AG09319 (cell line): Measurements from ENCODE around the gene SLC45A2.

ENCODE experiments used
- DNase-seq: peaks from one replicate; pipeline ENCODE4 v3.0.0-alpha.2; 2010; ENCODE audit warnings: low read depth; ENCODE audit errors: extremely low read depth
- TF ChIP-seq, protein P1 (sequence below): IDR thresholded peaks from 2 replicates; pipeline ENCODE4 v1.5.1; 2011; ENCODE audit warnings: low read depth, mild to moderate bottlenecking, inconsistent platforms, low read length, moderate library complexity

SLC45A2 gene

DNA sequence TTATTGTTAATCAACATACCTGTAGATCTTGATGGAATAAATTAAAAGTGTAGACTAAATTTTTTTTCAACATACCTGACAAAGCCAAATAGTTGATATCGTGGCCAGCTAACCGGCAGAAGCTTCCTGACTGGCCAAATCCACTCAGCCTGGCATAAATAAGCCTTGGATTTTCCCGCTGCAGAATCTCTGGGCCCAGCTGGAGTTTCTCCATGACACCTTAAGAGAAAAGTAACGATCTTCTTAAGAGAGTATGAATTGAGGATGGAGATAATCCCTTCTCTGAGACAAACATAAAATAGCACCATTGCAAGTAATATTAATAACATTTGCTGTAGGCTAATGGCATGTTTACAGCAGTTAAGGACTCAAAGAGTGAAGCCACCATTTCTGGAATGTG, 21.2 kb upstream of the SLC45A2 start:
- no peak for DNase-seq
- TF ChIP-seq, protein P1, sequence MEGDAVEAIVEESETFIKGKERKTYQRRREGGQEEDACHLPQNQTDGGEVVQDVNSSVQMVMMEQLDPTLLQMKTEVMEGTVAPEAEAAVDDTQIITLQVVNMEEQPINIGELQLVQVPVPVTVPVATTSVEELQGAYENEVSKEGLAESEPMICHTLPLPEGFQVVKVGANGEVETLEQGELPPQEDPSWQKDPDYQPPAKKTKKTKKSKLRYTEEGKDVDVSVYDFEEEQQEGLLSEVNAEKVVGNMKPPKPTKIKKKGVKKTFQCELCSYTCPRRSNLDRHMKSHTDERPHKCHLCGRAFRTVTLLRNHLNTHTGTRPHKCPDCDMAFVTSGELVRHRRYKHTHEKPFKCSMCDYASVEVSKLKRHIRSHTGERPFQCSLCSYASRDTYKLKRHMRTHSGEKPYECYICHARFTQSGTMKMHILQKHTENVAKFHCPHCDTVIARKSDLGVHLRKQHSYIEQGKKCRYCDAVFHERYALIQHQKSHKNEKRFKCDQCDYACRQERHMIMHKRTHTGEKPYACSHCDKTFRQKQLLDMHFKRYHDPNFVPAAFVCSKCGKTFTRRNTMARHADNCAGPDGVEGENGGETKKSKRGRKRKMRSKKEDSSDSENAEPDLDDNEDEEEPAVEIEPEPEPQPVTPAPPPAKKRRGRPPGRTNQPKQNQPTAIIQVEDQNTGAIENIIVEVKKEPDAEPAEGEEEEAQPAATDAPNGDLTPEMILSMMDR = no peak

DNA sequence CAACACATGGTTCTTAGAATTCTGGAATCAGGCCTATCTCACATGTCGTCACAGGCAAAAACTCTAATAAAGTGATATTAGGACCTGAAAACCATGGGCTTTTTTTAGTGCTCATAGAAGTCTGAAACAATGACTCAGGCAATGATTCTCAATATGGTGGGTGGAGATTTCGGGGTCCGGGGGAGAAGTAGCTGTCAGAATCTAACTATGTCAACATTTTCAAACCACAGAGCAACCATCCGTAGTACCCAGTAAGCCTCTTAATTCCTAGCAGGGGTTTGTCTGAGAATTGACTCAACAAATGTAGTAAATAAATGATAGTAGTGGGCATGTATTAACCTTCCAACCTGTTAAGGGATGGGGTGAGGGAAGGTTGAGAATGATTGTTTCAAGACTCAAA, 20.7 kb upstream of the SLC45A2 start:
- DNase-seq = no peak
- TF ChIP-seq, protein P1 = no peak

DNA sequence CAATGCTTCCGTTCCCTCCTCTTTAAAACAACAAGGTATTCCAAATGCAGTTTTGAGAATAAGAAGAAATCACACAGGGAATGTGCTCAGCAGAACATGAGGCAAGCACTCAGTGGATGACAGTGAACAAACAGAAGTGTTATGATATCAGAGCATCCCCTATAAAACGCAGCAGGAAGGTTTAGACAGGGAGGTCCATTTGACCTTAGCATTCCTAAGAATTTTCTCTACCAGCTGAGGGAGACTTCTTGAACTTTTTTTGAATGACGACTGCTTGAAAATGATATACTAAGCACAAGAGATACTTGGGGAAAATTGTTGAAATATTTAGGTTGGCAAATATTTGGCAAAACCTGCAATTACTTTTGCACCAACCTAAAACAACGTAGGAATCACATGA, 19.4 kb upstream of the SLC45A2 start:
- TF ChIP-seq, protein P1 = no peak
- no peak for DNase-seq

DNA sequence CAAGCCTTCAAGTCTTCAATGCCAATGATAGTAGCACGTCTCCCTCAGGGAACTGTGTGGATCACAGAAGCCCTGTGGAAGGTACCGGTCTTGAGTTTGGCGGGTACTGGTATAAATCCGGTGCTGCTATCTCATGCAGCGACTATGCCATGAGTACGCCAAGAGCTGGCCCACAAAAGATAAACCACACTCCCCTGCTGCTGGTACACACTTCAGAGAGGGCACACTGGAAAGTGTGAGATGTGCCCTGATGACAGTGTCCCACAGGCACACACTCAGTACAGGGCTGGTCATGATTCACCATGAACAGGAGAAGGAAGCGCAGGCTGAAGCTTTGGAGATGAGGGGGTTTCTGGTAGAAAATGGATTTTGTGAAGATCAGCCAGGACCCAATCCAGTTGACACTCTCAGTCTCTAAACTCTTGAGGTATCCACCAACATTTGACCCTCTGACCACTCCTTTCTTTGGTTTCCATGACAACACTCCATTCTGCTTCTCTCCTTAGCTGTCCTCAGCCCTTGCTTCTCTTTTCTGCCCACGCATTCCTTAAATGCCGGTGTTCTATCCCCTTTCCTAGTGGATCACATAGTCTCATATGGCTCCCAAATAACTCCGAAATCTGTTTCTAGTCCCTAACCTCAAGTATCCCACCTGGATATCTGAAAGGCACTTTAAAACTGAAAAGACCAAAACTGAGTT, 18.3 kb upstream of the SLC45A2 start:
- DNase-seq = no peak
- TF ChIP-seq, protein P1 = no peak

DNA sequence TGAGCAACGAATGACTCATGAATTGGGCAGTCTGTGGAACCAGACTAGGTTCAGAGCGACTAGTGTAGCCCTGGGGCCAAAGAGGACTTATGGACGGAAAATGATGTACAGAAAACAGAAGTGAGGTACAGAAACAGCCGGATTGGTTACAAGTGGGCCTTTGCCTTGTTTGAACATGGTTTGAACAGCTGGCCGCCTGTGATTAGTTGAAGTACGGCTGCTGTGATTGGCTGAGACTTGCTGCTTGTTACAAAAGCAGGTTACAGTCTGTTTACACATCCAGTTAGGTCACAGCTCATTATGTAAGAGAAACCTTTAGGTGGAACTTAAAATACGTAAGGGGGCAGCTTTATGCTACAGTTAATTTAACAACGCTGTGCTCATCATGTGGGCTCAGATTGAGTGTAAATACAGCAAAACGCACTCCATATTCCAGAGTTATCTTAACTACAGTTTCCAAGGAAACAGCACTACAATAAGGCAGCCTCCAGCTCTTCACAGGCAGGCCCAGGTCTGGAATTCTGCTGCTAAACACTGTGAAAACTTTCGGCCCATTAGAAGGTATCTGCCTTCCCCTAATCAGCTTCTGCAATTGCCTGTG, 16.8 kb upstream of the SLC45A2 start:
- TF ChIP-seq, protein P1 = no peak
- DNase-seq = no peak

DNA sequence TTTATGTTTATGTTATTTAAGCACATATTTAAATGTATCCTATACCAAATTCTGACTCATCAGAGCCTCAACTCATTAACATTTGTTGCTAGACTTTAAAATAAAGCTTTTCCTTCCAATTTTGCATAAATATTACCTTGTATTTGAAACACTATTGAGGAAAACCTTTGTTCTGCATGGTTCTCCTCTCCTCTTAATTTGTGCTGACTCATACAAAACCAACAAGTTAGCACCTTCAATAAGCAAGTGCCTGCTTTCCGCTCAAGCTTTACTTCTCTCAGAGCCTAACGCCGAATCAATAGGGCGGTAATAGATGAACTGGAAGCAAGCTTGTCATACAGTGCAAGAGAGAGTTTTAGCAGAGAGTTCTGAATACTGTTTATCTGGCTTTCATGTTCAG, 15.5 kb upstream of the SLC45A2 start:
- TF ChIP-seq, protein P1 = no peak
- DNase-seq = no peak

DNA sequence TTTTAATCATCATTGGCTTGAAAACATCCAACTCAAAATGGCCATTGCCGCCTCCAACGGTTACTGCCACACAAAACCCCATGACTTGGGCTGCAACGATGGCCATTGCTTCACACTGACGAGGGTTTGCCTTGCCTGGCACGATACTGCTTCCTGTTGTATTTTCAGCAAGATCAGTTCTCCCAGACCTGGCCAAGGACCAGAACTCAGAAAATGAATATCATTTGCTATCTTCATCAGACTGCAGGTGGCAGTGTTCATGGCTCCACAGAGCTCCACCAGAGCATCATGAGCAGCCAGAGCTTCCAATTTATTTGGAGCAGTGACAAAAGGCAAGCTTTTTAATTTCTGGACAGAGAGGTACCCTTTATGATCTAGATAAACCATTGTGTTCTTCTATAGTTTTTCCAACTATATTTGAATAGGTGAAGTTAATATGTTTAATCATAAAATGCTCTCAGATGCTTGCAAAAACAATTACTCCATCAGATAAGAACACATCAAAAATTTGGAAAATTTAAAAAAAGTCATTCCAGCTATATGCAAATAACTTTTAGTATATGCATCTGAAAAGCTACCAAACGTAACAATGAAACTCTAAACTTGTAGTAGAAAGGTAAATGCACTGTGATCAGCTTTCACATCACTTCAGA, 13.0 kb upstream of the SLC45A2 start:
- DNase-seq = peak; percentile 82
- TF ChIP-seq, protein P1 = peak; percentile 74
